H1 (cell line): ENCODE measurements around the gene DDX19B. TPM values are rescaled to one million over a fixed set of nuclear protein-coding genes. Genes with fewer than 3 reads are reported as not detected.

Source experiments
- CTCF ChIA-PET: fragments of 300-600 bp; sonication (Branson Sonifier 250); formaldehyde crosslinking; loops from one replicate; lab custom pipeline; 2021; ENCODE audit not compliant: partially characterized antibody; lab: Charles Lee
- POLR2A ChIA-PET: fragments of 300-600 bp; sonication (Branson Sonifier 250); formaldehyde crosslinking; loops from one replicate; lab custom pipeline; 2021; ENCODE audit warnings: inconsistent platforms; ENCODE audit not compliant: partially characterized antibody; lab: Charles Lee
- DNase-seq, 2 experiments: peaks; one replicate each; pipeline versions ENCODE4 v3.0.0 to v3.0.0-alpha.2; 2010 to 2022; ENCODE audit warnings: low spot score in 2 of 2, low read depth in 1 of 2, mixed read lengths in 1 of 2
- FAIRE-seq: peaks from 2 replicates; lab custom pipeline; 2011; peaks lifted over from hg19 to GRCh38; lab: Jason Lieb, UNC
- H2AFZ ChIP-seq: 2 replicates; pipeline ENCODE4 v1.8.1; 2012; ENCODE audit warnings: low read length, inconsistent platforms
- H2AK5ac ChIP-seq: 2 replicates; pipeline ENCODE4 v1.6.1; 2013; ENCODE audit warnings: low read depth, low read length
- H2BK120ac ChIP-seq: replicated peaks from 2 replicates; pipeline ENCODE3; 2013; ENCODE audit warnings: low read depth, low read length, inconsistent platforms
- H2BK12ac ChIP-seq: 2 replicates; pipeline ENCODE4 v1.6.1; 2013; ENCODE audit warnings: low read depth, low read length
- H2BK15ac ChIP-seq: 2 replicates; pipeline ENCODE4 v1.6.1; 2013; ENCODE audit warnings: low read length
- H2BK20ac ChIP-seq: 2 replicates; pipeline ENCODE4 v1.6.1; 2013; ENCODE audit warnings: low read length
- H2BK5ac ChIP-seq: 2 replicates; pipeline ENCODE4 v1.6.1; 2013; ENCODE audit warnings: low read depth, low read length
- H3K14ac ChIP-seq: 2 replicates; pipeline ENCODE4 v1.6.1; 2013; ENCODE audit warnings: inconsistent platforms; ENCODE audit not compliant: insufficient read length
- H3K18ac ChIP-seq: 2 replicates; pipeline ENCODE4 v1.6.1; 2013; ENCODE audit warnings: low read length; ENCODE audit errors: extremely low read depth
- H3K23ac ChIP-seq: 2 replicates; pipeline ENCODE4 v1.6.1; 2013; ENCODE audit warnings: inconsistent platforms; ENCODE audit not compliant: insufficient read length
- H3K23me2 ChIP-seq: 2 replicates; pipeline ENCODE4 v1.6.1; 2013; ENCODE audit warnings: low read depth, low read length
- H3K27ac ChIP-seq: 2 replicates; pipeline ENCODE4 v1.6.1; 2011; ENCODE audit warnings: low read depth, low read length, inconsistent platforms
- H3K27me3 ChIP-seq, 4 experiments: replicated peaks in 1 of 4; 1 replicate in 1 of 4; 2 replicates in 3 of 4; pipeline versions ENCODE4 v1.6.1 to v1.8.1; 2011 to 2013; ENCODE audit warnings: low read length in 3 of 4, mild to moderate bottlenecking in 3 of 4, inconsistent platforms in 2 of 4, mixed read lengths in 2 of 4, moderate library complexity in 1 of 4; ENCODE audit not compliant: control insufficient read depth in 3 of 4, insufficient read depth in 3 of 4; ENCODE audit errors: extremely low read depth in 1 of 4
- H3K36me3 ChIP-seq, 4 experiments: 2 replicates each; pipeline versions ENCODE4 v1.6.1 to v1.8.1; 2011 to 2013; ENCODE audit warnings: mild to moderate bottlenecking in 4 of 4, low read length in 3 of 4, moderate library complexity in 2 of 4, control low read depth in 1 of 4, inconsistent platforms in 1 of 4; ENCODE audit not compliant: insufficient read depth in 4 of 4, control insufficient read depth in 2 of 4
- H3K4ac ChIP-seq: replicated peaks from 2 replicates; pipeline ENCODE3; 2013; ENCODE audit warnings: low read length, low read depth, mixed read lengths, inconsistent platforms; ENCODE audit not compliant: insufficient read length
- H3K4me1 ChIP-seq, 4 experiments: replicated peaks in 1 of 4; 1 replicate in 1 of 4; 2 replicates in 3 of 4; pipeline versions ENCODE4 v1.6.1 to v1.8.1; 2011 to 2013; ENCODE audit warnings: low read length in 3 of 4, inconsistent platforms in 2 of 4, mixed read lengths in 1 of 4; ENCODE audit not compliant: insufficient read depth in 4 of 4, control insufficient read depth in 3 of 4
- H3K4me2 ChIP-seq, 2 experiments: 2 replicates each; pipeline versions ENCODE4 v1.6.1 to v1.8.1; 2011 to 2013; ENCODE audit warnings: low read depth in 2 of 2, low read length in 2 of 2, control low read depth in 1 of 2, inconsistent platforms in 1 of 2, mild to moderate bottlenecking in 1 of 2; ENCODE audit not compliant: insufficient read depth in 1 of 2
- H3K4me3 ChIP-seq, 4 experiments: fragments of 200-600, 300-600 bp in 1 of 4; sonication (generic), shearing (Covaris generic), sonication (Bioruptor Twin) in 1 of 4; 2 replicates each; pipeline versions ENCODE4 v1.5.1 to v1.8.1; 2011 to 2016; ENCODE audit warnings: low read length in 4 of 4, low read depth in 3 of 4, control low read depth in 2 of 4, inconsistent platforms in 2 of 4, mild to moderate bottlenecking in 2 of 4, mixed read lengths in 1 of 4, moderate library complexity in 1 of 4; ENCODE audit not compliant: insufficient read depth in 2 of 4; ENCODE audit errors: extremely low read depth in 1 of 4
- H3K56ac ChIP-seq: replicated peaks from 2 replicates; pipeline ENCODE3; 2013; ENCODE audit warnings: low read depth, mild to moderate bottlenecking, mixed read lengths, low read length, inconsistent platforms; ENCODE audit not compliant: insufficient read length
- H3K79me1 ChIP-seq: 2 replicates; pipeline ENCODE4 v1.6.1; 2013; ENCODE audit warnings: low read depth, low read length, control low read depth
- H3K79me2 ChIP-seq, 2 experiments: 2 replicates each; pipeline versions ENCODE4 v1.6.1 to v1.8.1; 2012 to 2013; ENCODE audit warnings: low read length in 2 of 2, mild to moderate bottlenecking in 2 of 2, inconsistent platforms in 1 of 2; ENCODE audit not compliant: insufficient read depth in 2 of 2, control insufficient read depth in 1 of 2
- H3K9ac ChIP-seq, 4 experiments: replicated peaks in 1 of 4; 1 replicate in 1 of 4; 2 replicates in 3 of 4; pipeline versions ENCODE4 v1.6.1 to v1.8.1; 2011 to 2013; ENCODE audit warnings: low read depth in 3 of 4, low read length in 3 of 4, control low read depth in 2 of 4, mild to moderate bottlenecking in 2 of 4, moderate library complexity in 2 of 4, inconsistent platforms in 1 of 4; ENCODE audit errors: extremely low read depth in 1 of 4
- H3K9me3 ChIP-seq, 2 experiments: 2 replicates each; pipeline versions ENCODE4 v1.6.1 to v1.8.1; 2012 to 2013; ENCODE audit warnings: mild to moderate bottlenecking in 2 of 2, moderate library complexity in 2 of 2, control low read depth in 1 of 2, inconsistent platforms in 1 of 2, low read depth in 1 of 2, low read length in 1 of 2, mixed read lengths in 1 of 2; ENCODE audit not compliant: insufficient read depth in 2 of 2
- H4K20me1 ChIP-seq, 2 experiments: replicated peaks in 1 of 2; 2 replicates each; pipeline versions ENCODE3 to v1.8.1; 2011 to 2013; ENCODE audit warnings: inconsistent platforms in 2 of 2, low read length in 2 of 2, mild to moderate bottlenecking in 1 of 2; ENCODE audit not compliant: insufficient read depth in 2 of 2, control insufficient read depth in 1 of 2
- H4K5ac ChIP-seq: 2 replicates; pipeline ENCODE4 v1.6.1; 2013; ENCODE audit warnings: low read length, low read depth, mixed read lengths, inconsistent platforms; ENCODE audit not compliant: insufficient read length
- H4K8ac ChIP-seq: 2 replicates; pipeline ENCODE4 v1.8.0; 2013; ENCODE audit warnings: mild to moderate bottlenecking, moderate library complexity, low read length, inconsistent platforms; ENCODE audit not compliant: insufficient read depth; ENCODE audit errors: extremely low read depth
- H4K91ac ChIP-seq: replicated peaks from 2 replicates; pipeline ENCODE3; 2013; ENCODE audit warnings: low read length, mixed read lengths, inconsistent platforms; ENCODE audit not compliant: insufficient read length
- CTCF ChIP-seq, 3 experiments: IDR thresholded peaks; 1 replicate in 2 of 3; 2 replicates in 1 of 3; pipeline versions ENCODE4 v1.5.1 to v1.6.1; 2011; ENCODE audit warnings: low read length in 3 of 3, mild to moderate bottlenecking in 3 of 3, inconsistent platforms in 2 of 3, low read depth in 1 of 3, moderate library complexity in 1 of 3; ENCODE audit not compliant: insufficient read depth in 1 of 3; ENCODE audit errors: control extremely low read depth in 1 of 3
- EP300 ChIP-seq, 2 experiments: IDR thresholded peaks; 1 replicate in 1 of 2; 2 replicates in 1 of 2; pipeline ENCODE4 v1.6.1; 2011 to 2012; ENCODE audit warnings: low read depth in 2 of 2, low read length in 2 of 2, mild to moderate bottlenecking in 2 of 2, borderline replicate concordance in 1 of 2, inconsistent platforms in 1 of 2, moderate library complexity in 1 of 2
- GABPA ChIP-seq: IDR thresholded peaks from 2 replicates; pipeline ENCODE4 v1.6.1; 2011; ENCODE audit warnings: mild to moderate bottlenecking, low read length, moderate library complexity, borderline replicate concordance; ENCODE audit not compliant: insufficient read depth
- JUN ChIP-seq: IDR thresholded peaks from 2 replicates; pipeline ENCODE4 v1.6.1; 2011; ENCODE audit warnings: low read depth, mild to moderate bottlenecking, improper control_type of control experiment, low read length
- MAX ChIP-seq: IDR thresholded peaks from 2 replicates; pipeline ENCODE4 v1.6.1; 2012; ENCODE audit warnings: inconsistent platforms
- POLR2A ChIP-seq, 2 experiments: IDR thresholded peaks; 1 replicate in 1 of 2; 2 replicates in 1 of 2; pipeline ENCODE4 v1.6.1; 2011; ENCODE audit warnings: low read depth in 2 of 2, low read length in 2 of 2, mild to moderate bottlenecking in 2 of 2; ENCODE audit errors: control extremely low read depth in 1 of 2
- RBBP5 ChIP-seq: IDR thresholded peaks from 2 replicates; pipeline ENCODE4 v1.7.1; 2012; ENCODE audit warnings: low read depth, mild to moderate bottlenecking, inconsistent platforms, low read length, moderate library complexity, borderline replicate concordance
- RNF2 ChIP-seq: fragments of 200-900, 300-1000 bp; sonication (generic); IDR thresholded peaks from 2 replicates; pipeline ENCODE4 v1.7.1; 2016; ENCODE audit warnings: borderline replicate concordance, low read depth, mild to moderate bottlenecking, antibody characterized with exemption, low read length; ENCODE audit not compliant: poor library complexity, severe bottlenecking; ENCODE audit errors: missing control alignments
- ZNF274 ChIP-seq: IDR thresholded peaks from 2 replicates; pipeline ENCODE4 v1.7.0; 2012; ENCODE audit warnings: low read length, borderline replicate concordance; ENCODE audit errors: extremely low read depth
- WGBS, 2 experiments: shearing (Covaris generic) in 1 of 2; methylation state at CpG; one replicate each; pipeline versions ENCODE4 v1.1.6 to v1.1.7; 2013 to 2015; ENCODE audit warnings: low lambda C conversion rate in 2 of 2, mixed read lengths in 2 of 2, inconsistent platforms in 1 of 2, low coverage in 1 of 2, missing lambda C conversion rate in 1 of 2; ENCODE audit not compliant: insufficient replicate concordance in 2 of 2, insufficient coverage in 1 of 2, insufficient read length in 1 of 2; ENCODE audit errors: extremely low coverage in 1 of 2, missing lambda C conversion rate in 1 of 2; 5-methylcytosine and 5-hydroxymethylcytosine counted together
- polyA plus RNA-seq, 7 experiments: library from polyadenylated mRNA; depleted of rRNA in 3 of 7; stranded (reverse) in 5 of 7; unstranded in 2 of 7; fragments of >200 nt in 5 of 7; fragments of 200-250 nt in 2 of 7; gene quantifications; 1 replicate in 5 of 7; 2 replicates in 1 of 7; 4 replicates in 1 of 7; pipeline versions ENCODE4 v1.2.1 to v1.2.3, GENCODE V29; 2011 to 2013; ENCODE audit warnings: missing spikeins in 2 of 7, mixed read lengths in 2 of 7
- total RNA-seq: library from RNA; stranded (reverse); fragmentation: NEBNext Ultra II Directional; extraction: Animal tissue kit (Norgen Biotek cat#: 25700); gene quantifications from 2 replicates; pipeline ENCODE4 v1.2.1, GENCODE V29; 2021

DDX19B gene
- total and polyA plus RNA-seq, 2 of the 8 experiments (the other 6 are each of a cell fraction or from before 2014, with no cell fraction given) = 40.5 to 42.7 TPM

DNA sequence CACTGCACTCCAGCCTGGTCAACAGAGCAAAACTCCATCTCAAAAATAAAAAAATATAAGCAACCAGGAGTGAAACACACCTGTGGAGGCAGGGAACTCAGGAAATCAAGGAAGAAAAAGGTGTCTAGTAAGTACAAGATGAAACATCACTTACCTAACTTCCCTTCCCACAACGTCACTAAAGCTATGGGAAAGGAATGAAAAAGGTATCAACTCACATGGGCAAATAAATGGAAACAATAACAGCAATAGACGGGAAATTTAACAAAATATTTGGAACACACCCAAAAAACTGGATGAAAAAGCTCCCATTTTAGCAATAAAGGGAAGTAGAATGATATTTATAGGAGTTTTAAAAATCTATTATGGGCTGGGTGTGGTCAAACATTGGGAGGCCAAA lies 78.8 kb downstream of the DDX19B start:
- H2AFZ ChIP-seq = no peak overlapping the region
- TF ChIP-seq GABPA (no peak), POLR2A (IDR thresholded peaks at IDR 0.05; ENCODE audit: control extremely low read depth in 1 of 2, low read depth in 2 of 2, low read length in 2 of 2) (no peak), ZNF274 (no peak), RBBP5 (no peak), JUN (no peak), CTCF (IDR thresholded peaks at IDR 0.05; ENCODE audit: control extremely low read depth in 1 of 3, insufficient read depth in 1 of 3, low read depth in 1 of 3, low read length in 3 of 3) (no peak), MAX (no peak), RNF2 (no peak), EP300 (IDR thresholded peaks at IDR 0.05; ENCODE audit: borderline replicate concordance in 1 of 2, low read depth in 2 of 2, low read length in 2 of 2) (no peak)
- no peak overlapping the region for H3K27ac ChIP-seq
- H2BK120ac ChIP-seq = no peak overlapping the region
- no peak overlapping the region for H4K5ac ChIP-seq
- H2BK20ac ChIP-seq = no peak overlapping the region
- no peaks in the 10 kb centered on the region for H3K9me3 ChIP-seq
- no peaks in the 10 kb centered on the region for H3K27me3 ChIP-seq
- H2BK15ac ChIP-seq = no peak overlapping the region
- no peak overlapping the region for H3K56ac ChIP-seq
- H4K20me1 ChIP-seq = no peaks in the 10 kb centered on the region
- no peaks in the 10 kb centered on the region for H3K79me1 ChIP-seq
- H3K23ac ChIP-seq = no peak overlapping the region
- peaks cover 0 to 3% (median 0%) of the 10 kb centered on the region in 4 experiments; a peak in 2 of 7 replicates for H3K4me1 ChIP-seq
- no peak for FAIRE-seq
- DNase-seq = no peak
- no peak overlapping the region for H3K14ac ChIP-seq
- H2BK5ac ChIP-seq = no peak overlapping the region
- H4K91ac ChIP-seq = no peak overlapping the region
- H3K23me2 ChIP-seq = peaks cover 12% of the 10 kb centered on the region; the same call in 1 of the 2 replicates
- ChIA-PET CTCF (interaction anchor here (0.9 to 13.5 kb wide), 5 partner anchors 9 to 95 kb away, joined by 4 to 117 read pairs (median 5); partner anchors contain the start of gene FCSK), POLR2A (interaction anchor here (1.0 to 5.1 kb wide), 9 partner anchors 10 to 147 kb away, joined by 3 to 37 read pairs (median 3); partner anchors contain the start of genes DDX19B and FCSK)
- no peak overlapping the region for H4K8ac ChIP-seq
- 72% methylated on average over 2 of the region's 2 CpGs; no CpG with 5 or more reads in 1 of the 2 experiments for WGBS, 2 experiments
- H3K18ac ChIP-seq = no peak overlapping the region
- H3K36me3 ChIP-seq = peaks cover 2 to 32% (median 7%) of the 10 kb centered on the region in 4 experiments
- H2BK12ac ChIP-seq = no peak overlapping the region
- H3K4ac ChIP-seq = no peak overlapping the region
- H3K9ac ChIP-seq = no peak overlapping the region
- H3K4me3 ChIP-seq = no peak overlapping the region
- H3K79me2 ChIP-seq = peaks cover 0 to 13% of the 10 kb centered on the region in 2 experiments; a peak in 2 of 4 replicates
- H2AK5ac ChIP-seq = no peak overlapping the region
- no peak overlapping the region for H3K4me2 ChIP-seq
